NCI-H82 treated with DMSO at 0.1 percent for 48 hours (cell line): ENCODE results near the gene ASPSCR1.

ENCODE experiments used
- DNase-seq: peaks from one replicate; lab custom pipeline; 2025; ENCODE audit not compliant: unreplicated experiment; lab: John Stamatoyannopoulos, UW

Gene ASPSCR1

DNA sequence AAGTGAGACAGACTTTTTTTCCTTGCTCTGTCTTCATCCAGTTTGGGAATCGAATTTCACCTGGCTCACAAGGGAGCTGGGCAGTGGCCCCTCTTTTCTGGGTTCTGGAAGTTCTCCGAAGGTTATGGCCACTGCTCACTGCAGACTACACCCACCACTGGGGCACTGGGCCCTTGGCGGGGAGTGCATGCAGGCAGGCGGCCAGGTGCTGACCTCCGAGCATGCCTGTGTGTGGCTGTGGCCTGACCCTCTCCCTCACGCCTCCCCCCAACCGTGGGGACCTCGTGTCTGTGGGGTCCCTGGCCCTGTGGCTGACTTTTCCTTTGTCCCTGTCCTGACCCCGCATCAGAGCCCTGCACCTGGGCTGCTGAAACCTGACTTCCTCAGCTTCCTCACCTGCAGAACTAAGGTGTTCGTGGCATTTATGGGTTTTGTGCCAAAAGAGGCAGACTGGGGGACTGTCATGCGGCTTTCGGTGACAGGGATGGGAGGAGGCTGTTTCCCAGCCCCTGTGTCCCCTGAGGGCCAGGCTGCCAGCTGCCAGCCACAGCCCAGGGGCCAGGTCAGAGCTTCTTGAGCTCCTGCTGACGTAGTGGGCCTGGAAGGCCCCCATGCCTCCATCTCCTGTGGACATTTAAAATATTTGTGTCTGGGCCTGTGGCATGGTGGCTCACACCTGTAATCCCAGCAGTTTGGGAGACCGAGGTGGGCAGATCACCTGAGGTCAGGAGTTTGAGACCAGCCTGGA lies 21.4 kb downstream of the ASPSCR1 start:
- DNase-seq: no peak

DNA sequence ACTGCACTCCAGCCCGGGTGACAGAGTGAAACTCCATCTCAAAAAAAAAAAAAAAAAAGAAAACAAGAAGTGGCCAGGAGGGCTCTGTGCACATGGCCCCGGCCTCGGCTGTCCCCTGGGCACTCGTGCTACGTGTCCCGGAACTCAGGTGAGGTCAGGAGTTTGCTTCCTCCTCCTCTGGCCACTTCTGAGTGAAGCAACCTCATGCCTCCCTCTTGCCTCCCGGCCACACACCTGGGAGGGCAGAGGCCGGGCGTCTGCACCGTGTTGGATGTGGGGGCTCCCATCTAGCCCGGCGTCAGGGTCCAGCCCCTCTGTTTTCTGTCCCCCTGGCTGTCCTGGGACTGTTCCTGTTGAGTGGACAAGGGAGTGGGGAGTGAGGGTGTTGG lies 22.2 kb downstream of the ASPSCR1 start:
- no peak for DNase-seq

DNA sequence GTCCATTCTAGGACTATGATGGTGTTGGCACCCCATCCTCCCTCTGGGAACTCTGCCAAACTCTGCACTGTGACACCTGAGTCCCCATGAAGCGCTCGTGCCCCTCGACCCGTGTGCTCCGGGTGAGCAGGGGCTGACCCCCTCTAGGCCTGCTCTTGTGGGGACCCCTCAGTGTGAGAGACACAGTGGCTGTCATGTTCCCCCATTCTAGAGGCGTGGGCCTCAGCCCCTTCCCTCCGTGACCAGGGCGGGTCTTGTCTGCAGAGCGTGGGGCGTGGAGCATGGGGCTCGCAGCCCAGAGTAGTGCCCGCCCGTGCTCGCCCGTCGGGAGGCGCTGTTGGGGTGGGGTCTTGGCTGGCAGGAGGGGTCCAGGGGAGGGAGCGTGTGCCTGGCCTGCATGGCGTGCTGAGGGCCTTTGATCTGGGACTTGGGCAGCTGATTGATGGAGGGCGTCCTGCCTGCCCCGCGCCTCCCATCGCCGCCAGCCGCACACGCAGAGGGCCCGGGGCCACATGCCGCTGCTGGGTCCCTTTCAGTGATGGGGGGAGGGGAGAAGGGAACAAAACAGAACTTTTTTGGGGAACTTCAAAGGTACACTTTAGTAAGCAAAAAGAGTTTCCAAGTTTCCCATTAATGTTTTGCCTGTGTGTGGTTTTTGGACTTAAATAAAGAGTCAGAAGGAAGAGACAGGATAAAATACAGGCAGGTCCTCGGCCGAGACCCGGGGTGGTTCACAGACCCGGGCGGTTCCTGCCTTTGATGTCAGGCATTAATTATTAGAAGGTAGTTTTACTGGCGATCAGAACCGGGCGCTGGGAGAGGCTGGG lies 22.8 kb downstream of the ASPSCR1 start:
- no peak for DNase-seq

DNA sequence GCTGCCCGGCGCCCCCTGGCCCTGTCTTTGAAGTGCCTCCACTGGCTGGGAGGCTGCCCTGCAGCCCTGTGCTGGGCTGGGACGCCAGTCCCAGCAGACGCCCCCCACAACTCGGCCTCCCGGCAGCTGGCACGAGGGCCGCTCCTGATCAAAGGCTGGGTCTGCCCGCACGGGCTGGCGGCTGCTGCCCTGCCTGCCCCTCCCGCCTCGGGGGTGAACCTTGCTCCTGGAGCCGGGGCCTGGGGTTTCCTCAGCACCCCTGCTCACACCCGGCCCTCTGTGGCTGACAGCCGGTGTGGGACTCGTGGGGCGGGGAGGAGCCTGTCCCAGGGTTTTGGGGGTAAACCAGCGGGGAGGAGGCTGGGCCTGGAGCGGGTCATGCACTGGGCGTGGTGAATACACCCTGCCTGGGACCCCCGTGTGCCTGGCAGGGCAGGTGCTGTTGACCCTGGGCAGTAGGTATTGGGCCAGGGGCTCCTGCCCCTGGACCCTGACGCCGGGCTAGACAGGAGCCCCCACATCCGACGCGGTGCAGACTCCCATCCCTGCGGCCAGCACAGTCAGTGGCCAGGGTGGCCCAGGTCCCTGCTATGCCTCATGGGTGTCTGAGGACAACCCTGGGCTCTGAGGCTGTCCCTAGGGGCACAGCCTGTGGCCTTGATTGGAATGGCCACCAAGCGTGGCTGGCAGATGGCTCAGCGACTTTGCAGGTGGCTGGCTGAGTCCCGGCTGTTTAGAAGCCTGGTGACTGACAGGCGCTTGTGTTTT lies 23.6 kb downstream of the ASPSCR1 start:
- DNase-seq: no peak

DNA sequence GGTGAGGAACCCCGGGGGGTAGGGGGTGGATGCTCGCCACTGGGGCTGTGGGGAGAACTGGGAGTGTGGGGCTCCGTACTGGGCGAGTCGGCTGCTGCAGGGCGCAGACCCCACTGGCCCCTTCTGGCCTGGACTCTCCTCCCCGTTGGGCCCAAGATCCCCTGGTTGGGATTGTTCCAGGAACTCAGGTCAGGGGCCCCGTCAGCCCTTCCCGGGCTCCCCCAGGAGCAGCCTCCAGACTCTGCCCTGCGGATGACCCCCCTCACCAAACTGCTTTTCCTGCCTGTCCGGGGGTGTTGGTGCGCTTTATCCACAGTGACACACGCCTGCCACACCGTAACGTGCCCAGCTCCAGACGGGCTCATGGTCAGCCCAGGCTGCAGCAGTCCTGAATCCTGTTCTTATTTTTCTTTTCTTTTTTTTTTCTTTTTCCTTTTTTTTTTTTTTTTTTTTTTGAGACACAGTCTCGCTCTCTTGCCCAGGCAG lies 24.2 kb downstream of the ASPSCR1 start:
- no peak for DNase-seq

DNA sequence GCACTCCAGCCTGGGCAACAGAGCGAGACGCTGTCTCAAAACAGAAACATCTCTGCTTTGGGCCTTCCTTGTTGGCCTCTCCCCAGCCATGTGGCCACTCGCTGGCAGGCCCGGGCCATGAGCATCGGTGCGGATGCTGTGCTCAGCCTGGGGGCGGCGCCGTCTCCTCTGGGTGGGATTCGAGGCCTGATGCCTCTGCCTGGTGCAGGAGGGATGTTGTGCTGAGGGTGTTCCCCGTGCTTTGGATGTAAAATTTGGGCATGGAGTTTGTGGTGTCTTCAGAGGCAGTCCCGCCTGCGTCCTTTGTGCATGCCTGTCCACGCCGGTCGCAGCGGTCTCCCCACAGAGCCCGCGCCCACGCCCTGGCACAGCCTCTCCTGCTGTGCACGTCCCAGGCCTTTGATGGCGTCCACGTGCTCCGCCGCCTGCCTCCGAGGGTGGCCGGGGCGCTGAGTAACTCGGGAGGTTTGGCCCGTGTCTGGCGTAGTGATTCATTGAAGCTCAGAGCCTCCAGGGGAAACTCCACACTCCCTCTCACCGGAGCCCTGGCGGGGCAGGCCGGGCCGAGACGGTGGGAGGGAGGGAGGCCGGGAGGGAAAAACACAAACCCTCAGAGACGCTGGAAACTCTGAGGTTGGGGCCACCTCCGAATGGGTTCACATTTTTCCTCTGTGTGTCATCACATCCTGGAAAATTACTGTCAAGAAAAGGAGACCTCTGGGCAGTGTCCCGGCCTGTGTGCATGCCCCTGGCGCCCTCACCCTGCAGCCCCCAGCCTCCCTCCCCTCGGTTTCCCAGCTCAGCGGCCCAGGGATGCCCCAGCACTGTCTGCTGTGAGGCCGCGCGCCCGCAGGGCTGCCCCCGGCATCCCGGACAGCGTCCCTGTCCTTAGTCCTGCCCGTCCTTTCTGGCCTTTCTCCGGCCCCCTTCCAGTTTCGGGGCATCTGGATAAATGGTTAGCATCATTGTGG lies 26.3 kb downstream of the ASPSCR1 start:
- DNase-seq: no peak

DNA sequence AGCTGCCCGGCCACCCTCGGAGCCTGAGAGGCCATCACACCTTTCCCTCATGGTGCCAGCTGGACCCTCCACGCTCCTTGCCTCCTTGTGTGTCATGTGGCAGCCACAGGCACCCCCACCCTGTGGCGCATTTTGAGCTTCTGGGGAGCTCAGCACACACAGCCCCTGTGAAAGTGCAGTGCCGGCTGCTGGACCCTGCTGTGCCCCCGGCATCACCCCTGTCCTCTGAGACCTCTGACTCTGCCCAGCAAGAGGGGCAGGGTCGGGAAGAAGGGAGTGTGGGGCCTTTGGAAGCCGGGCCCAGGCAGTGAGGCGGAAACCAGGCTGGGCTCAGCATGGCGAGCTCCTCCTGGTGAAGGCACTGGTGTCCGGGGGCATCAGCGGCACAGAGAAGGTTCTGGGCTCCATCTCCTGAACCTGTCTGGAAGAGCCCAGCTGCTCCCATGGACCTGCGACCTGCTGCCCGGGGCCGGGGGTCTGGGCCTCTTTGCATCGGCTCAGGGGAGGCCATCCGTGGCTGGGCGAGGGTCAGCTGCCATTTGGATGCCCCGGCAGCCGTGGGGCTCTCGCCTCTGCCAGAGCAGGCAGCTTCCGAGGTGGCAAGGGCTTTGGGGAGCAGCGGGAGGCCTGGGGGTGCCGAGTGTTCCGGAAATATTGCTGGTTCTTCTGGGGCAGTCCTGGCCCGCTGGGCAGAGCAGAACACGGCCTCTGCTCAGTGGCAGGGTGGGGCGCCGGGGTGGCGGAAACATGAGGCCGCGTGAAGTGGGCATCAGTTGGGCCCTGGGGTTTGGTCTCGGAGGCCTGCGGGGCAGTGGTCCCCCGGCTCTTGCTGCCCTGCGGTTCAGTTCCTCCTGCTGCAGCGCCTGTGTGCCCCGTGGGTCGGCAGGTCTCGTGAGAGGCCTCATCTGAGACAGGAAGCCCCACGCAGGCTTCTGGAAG lies 27.4 kb downstream of the ASPSCR1 start:
- no peak for DNase-seq

DNA sequence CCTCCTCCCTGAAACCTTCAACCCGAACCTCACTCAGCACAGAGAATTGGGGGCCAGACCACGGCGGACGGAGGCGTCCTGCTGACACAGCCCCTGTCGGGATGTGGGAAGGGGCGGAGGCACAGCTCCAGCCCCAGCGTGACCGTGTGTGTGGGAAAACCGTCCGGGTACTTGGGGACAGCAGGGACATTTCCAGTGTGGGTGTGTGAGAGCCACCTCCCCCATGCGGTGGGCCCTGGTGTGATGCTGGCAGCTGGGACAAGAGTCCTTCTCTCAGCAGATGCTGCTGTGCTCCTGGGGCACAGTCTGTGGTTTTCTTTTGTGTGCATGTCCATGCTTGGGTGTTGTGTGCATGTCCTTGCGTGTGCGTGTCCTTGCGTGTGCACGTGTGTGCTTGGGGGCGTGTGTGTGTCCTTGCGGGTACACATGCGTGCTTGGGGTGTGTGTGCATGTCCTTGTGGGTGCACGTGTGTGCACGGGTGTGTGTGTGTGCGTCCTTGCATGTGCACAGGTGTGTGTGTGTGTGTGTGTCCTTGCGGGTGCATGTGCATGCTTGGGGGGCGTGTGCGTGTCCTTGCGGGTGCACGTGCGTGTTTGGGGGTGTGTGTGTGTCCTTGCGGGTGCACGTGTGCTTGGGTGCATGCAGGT lies 28.4 kb downstream of the ASPSCR1 start:
- no peak for DNase-seq

DNA sequence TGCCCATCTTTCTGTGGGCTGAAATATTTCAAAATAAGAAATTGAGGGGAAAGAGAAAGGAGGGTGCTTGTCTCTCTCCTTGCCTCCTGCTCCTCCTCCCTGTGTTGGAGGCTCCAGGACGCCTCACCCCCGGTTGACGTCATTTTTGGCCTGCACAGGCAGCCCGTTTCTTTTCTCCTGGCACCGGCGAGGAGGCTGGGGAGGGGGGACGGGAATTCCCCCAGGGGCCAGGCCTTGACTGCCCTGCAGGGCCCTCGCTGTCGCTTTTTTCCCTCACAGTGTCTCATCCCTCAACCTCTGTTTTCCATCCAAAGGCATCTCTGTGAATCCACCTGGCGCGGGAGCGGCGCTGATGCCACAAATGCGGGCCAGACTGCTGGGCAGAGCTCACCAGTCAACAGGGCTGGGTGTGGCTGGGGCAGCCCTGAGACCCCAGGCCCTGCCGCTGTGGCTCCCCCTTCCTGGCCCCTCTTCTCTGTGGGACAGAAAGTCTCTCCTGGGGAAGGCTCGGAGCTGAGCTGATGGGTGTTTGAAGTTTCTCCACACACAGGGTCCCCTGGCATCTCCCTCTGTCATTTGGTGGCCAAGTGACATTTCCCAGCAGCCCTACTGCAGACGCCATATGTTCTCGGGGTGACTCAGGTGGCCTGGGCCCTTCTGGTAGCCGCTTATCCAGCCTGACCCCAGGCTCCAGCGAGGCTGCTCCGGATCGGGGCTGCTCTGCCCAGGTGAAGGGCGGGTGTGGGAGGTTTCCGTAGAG lies 29.2 kb downstream of the ASPSCR1 start:
- DNase-seq: no peak

DNA sequence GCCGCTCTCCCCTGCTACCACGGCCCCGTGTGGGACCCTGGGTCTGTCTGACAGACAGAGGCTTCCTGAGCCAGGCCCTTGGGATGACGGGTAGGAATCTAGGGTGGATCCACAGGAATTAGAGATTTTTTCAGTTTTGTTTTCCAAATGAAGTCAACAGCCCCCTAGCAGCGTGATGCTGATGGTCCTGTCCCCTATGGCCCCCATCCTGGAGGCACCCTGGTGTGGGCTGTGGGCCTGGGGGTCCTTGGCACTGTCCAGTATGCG lies 29.7 kb downstream of the ASPSCR1 start:
- DNase-seq: no peak

DNA sequence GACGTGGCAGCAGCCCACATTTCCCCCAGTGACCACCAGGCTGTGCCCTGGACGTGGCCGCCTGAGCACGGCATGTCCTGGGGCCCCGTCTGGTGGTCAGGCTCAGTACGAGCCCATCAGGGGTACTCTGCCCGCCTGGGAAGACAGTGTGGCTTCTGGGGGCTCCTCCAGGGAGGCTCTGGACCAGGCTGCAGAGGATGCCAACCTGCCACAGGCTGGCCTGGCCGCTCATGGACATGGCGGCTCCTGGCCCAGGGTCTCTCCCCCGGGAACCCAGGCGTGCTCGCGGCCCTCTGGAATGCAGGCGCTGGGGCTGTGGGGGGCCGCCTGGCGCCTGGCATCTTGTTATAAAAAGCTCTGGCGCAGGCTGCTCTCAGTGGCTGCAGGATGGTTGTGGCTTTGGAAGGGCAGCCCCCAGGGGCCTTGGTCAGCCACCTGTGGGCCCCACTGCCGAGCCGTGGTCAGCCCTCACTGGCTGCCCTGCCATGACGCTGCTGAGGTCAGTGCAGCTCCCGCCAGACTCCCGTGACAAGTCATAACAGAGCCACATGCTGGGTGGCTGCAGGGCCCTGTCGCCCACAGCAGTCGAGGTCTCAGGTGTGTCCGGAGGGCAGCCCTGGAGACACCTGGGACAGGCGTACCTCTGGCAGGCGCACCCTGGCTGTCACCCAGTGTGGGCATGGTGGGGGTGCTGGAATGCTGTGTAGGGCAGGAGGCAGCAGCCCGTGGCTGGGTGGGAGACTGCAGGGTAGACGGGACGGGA lies 30.2 kb downstream of the ASPSCR1 start:
- no peak for DNase-seq

DNA sequence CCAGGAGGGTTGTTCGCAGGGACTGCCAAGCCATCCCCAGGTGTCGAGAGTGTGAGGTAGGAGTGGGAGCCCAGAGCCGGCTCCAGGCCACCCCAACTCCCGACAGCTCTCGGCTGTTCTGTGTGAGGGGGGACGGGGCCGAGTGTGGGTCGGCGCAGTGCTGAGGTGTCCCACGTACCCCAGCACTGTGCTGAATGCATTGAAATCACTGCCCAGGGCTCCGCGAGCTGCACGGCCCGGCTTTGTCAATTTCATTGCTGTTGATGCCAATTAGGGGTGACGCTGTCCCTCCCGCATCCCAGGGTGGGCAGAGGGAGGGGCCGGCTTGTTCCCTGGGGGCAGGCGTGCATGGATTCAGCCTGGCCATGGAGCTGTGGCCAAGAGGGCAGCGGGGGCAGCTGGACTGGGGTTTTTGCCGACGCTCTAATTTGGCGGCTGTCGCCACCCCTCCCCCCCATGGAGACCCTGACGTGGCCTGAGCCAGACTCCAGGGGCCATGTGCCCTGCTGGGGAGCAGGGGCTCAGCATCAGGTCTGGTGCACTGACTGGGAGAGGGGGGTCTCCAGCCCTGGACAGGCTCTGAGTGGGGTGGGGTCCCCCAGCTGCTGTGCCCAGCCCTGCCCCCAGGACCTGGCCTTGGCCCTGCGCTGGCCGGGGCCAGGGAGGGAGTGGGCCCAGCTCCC lies 31.0 kb downstream of the ASPSCR1 start:
- no peak for DNase-seq

DNA sequence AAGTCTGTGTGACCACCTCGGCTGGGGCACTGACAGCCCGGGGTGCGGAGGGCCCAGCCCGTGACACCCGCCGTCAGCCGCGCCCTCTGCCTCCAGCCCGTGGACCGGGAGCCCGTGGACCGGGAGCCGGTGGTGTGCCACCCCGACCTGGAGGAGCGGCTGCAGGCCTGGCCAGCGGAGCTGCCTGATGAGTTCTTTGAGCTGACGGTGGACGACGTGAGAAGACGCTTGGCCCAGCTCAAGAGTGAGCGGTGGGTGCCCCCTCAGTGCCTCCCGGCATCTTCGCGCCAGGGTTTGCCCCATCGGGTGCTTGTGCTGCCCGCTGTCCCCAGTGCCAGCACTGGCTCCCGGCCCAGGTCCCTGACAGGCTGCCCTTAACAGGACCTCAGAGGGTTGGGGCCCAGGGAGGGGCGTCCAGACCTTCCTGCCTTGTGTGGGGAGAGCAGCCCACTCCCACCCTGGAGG lies 31.5 kb downstream of the ASPSCR1 start:
- no peak for DNase-seq

DNA sequence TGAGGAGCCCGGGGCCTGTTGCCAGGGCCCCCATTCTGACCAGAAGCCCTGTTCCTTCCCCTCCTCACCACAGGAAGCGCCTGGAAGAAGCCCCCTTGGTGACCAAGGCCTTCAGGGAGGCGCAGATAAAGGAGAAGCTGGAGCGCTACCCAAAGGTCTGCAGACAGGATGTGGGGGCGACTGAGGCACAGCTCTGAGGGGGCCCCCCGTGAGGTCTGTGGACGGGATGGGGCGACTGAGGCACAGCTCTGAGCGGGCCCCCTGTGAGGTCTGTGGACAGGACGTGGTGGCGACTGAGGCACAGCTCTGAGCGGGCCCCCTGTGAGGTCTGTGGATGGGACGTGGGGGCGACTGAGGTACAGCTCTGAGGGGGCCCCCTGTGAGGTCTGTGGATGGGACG lies 32.0 kb downstream of the ASPSCR1 start:
- DNase-seq: no peak

DNA sequence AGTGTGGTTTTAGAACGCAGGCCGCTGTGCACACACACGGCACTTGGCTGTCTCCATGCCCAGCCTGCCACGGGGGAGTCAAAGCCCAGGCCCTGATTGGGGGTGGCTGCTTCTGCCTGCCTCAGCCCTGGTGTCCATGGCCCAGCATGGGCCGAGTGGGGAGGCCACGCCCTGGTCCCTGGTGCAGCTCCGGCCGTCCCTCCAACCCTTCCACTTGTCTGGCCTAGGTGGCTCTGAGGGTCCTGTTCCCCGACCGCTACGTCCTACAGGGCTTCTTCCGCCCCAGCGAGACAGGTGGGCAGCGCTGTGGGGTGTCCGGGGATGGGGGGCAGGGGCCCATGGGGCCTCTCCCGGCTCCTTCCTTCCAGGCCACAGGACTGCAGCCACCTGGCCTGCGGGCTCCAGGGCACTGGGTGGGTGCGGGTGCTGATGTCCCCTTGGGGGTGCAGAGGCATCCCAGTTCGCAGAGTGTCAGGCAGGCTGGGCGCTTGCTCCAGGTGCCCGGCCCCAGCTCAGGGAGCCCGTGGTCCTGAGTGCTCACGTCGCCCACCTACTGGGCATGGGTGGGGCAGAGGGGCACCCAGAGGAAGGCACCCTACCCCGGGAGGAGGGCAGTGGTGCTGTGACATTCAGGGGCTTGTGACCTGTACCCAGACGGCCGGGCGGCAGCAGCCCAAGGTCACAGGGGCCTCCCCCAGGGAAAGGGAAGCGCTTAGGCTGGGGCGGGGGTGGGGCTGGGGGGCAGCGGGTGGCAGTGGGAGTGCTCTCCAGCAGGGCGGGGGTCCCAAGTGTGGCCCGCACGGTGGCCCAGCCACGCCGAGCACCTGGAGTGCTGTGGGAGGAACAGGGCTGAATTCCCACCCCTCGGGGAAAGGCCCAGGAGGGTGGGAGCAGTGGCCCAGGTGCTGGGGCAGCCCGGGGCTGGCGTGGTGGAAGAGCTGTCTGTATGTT lies 33.4 kb downstream of the ASPSCR1 start:
- no peak for DNase-seq
